Globus pallidus (tissue), 1 donor: ENCODE measurements around the gene SLC2A1.

Experiments used
- DNase-seq: peaks from one replicate; pipeline ENCODE4 v3.0.0-alpha.2; 2015; ENCODE audit warnings: low spot score

Gene SLC2A1

GRCh38 chr1:42960122-42960390 lies 1.4 kb upstream of the SLC2A1 start:
- DNase-seq, result no peak

- DNase-seq, result peak; percentile 69
Measured at GRCh38 chr1:42957880-42958487, 684 bp downstream of the SLC2A1 start.

- no peak for DNase-seq
Measured at GRCh38 chr1:42957229-42957879, 1.3 kb downstream of the SLC2A1 start.

DNA sequence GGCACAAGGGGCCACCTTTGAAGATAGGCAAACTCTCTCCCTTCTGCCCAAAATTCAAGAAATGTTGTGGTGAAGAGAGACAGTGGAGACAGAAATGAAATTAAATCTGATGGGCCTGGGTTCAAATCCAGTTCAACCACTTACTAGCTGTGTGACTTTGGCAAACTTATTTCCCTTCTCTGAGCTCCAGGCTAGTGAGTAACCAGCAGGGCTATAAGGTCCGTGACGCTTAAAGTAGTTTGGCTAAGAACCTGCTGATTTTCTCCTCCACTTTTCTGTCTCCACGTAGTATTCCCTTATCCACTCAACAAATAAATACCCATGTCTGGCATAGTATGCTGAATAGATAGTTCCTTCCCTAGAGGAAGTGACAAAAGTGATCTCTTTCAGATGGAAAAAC lies 1.9 kb downstream of the SLC2A1 start:
- no peak for DNase-seq

DNA sequence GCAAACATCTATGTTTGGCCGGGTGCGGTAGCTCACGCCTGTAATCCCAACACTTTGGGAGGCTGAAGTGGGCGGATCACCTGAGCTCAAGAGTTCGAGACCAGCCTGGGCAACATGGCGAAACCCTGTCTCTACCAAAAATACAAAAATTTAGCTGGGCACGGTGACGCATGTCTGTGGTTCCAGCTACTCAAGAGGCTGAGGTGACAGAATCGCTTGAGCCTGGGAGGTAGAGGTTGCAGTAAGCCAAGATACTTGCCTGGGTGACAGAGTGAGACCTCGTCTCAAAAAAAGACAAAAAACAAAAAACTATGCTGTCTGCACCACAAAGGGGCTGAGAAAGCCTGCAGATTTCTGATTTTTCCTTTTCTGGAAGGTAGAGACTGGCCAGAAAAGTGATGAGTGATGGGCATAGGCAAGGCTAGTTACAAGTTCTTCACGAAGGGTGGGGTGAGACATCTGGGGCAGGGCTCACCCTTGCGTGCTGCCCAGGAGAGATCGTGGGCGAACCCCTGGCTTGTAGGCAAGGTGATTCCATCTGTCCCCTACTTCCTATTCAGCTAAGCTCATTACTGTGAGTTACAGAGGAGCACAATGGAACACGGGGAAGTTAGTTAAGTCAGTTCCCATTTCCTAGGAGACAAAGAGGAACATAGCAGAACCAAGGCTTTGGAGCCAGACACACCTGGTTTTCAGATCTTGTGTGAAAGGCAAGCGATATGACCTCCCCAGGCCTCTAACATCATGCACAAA lies 3.2 kb downstream of the SLC2A1 start:
- no peak for DNase-seq

- DNase-seq, result peak; percentile 93
Measured at GRCh38 chr1:42953182-42954180, 5.2 kb downstream of the SLC2A1 start.

GRCh38 chr1:42952303-42953001 lies 6.2 kb downstream of the SLC2A1 start:
- DNase-seq, result no peak

DNA sequence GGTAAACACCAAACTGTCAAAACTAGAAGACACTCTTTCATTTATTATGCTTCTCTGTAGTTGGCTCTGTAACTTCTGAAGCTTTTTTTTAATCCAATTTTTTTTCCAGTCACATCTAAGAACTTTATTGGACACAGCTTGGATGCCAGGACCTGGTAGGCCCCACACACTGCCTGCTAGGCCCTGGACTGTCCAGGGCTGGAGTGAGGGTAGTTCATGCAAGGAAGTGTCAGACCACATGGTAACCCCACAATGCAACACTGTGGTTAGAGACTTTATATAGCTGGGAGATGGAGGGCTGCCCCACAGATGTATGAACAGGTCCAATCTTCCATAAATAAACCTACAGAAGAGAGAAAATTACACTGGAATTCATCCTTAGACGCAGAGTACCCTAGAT lies 7.1 kb downstream of the SLC2A1 start:
- no peak for DNase-seq

DNA sequence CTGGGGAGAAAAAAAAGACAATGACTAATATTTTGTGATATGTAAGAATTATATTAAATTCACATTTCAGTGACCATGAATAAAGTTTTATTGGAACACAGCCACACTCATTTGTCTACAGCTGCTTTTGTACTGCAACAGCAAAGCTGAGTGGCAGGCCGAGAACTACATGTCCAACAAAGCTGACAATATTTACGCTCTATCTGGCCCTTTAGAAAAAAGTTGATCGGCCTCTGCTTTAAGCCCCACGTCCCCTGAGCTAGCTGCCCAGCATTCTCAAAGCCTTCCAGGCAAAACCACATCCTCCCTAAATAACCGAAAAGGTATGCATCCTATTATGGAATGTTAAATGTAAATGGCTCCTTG lies 8.6 kb downstream of the SLC2A1 start:
- no peak for DNase-seq

- DNase-seq, result no peak
Measured at GRCh38 chr1:42949312-42950115, 9.2 kb downstream of the SLC2A1 start.

DNA sequence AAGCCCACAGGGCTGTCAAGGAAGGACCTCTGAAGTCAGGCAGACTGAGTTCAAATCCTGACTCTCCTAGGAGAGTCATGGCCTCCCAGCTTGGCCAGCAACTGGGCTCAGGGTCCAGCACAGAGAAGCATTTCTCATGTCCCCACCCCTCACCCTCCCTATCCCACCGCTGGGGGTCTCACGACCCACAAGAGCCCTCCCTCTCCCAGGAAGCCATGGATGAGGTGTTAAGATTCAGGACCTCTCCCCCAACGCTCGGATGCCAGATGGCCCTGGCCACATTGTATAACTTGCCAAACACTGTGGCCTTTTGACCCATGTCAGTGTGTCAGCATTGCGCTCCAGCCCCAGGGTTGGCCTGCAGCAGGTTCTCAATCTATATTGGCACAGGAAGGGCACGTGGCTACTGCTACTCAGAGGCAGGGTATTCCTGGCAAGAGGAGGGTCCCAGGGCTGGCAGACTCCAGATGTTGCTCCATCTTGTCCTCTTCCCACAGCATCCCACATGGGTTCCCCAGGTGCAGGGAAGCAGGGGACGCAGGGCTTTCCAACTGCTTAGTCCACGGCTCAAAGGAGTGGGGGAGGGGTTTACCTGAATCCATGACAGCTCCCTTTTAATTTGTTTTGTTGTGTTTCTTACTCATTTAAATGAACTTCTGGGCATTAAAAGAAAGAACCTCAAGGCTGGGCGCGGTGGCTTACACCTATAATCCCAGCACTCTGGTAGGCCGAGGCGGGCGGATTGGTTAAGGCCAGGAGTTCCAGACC lies 10.5 kb downstream of the SLC2A1 start:
- no peak for DNase-seq

DNA sequence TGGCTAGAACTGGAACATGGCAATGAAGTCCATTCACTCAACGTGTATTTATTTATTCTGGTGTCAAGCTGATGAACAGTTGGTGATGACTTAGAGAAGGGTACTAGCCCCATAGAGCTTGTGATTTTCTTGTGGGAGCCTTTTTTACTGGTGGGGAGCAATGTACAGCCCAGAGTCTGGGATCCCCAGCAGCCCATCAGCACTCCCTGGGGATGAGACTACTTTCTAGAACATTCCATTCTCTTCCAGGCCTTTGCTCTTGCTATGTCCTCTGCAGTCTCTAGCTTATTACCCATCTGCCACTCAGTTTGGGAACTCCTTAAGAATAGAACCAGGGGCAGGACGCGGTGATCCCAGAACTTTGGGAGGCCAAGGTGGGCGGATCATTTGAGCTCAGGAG lies 11.6 kb downstream of the SLC2A1 start:
- no peak for DNase-seq

DNA sequence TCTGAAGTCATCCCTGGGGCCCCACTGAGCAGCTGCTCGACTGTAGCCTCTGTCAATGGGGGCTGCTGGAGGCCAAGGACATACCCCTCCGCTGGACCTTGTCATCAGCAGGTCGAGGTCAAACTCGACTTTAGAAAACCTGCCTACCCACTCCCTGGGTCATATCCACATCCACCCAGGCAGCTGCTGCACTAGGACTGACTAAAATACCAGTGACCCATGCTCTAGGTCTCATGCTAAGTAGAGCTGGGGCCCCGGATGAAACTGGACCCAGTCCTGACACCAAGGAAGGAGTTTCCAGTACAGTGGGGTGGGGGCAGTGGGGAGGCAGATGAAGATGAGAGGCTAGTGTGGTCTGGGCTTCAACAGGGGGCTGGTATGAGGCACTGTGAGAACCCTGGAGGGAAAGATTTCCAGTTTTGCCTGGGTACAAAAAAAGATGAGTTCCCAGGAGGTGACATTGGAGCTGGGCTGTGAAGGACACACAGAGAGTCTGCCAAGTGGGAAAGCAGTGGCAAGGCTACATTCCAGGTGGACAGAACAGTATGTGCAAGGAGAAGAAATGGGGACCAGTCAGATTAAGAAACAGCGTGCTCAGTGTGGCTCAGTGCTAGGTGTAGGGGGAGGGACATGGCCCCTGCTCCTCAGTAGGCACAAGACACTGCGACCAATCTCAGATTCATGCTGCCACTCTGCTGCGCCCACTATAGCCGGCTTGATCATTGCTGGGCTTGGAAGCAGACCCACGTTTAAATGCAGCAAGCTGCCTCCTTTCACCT lies 12.4 kb downstream of the SLC2A1 start:
- no peak for DNase-seq

GRCh38 chr1:42945164-42945563 lies 13.5 kb downstream of the SLC2A1 start:
- DNase-seq, result no peak

GRCh38 chr1:42944246-42944928 lies 14.3 kb downstream of the SLC2A1 start:
- no peak for DNase-seq

DNA sequence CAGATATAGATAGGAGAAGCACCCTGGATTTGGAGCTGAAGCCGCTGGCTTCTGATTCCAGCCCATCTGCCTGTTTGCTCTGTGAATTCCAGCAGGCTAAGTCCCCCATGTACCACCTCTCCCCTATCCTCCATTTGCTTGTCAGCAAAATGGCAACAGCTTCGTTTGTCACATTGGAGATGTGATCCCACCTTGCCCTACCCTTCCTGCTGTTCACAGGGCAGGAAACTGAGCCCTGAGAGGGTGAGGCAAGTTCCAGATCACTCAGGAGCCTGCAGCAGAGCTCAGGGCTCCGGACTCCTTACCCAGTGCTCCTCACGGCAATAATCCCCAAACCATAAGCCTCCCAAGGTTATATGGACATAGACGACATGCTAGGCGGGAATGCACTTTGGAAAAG lies 14.9 kb downstream of the SLC2A1 start:
- no peak for DNase-seq

DNA sequence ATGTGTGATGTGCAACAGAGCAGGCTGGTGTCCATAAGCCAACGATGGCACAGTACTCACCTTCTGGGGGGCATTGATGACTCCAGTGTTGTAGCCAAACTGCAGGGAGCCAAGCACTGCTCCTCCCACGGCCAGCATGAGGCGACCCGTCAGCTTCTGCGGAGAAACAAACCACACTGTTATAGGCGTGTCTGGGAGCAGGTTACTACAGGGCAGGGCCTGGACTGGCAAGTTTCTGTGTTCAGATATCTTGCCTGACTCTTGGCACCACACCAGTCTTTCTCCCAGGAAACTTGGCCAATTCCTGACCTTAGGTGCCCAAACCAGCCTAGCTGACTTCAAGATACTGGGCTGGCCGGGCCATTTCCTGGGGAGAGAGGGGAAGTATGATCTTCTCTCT lies 15.5 kb downstream of the SLC2A1 start:
- no peak for DNase-seq

GRCh38 chr1:42942444-42942843 lies 16.2 kb downstream of the SLC2A1 start:
- DNase-seq, result no peak
